Activated CD4-positive, alpha-beta T cell treated with anti-CD3 and anti-CD28 coated beads, Interleukin-2, amount 50 U/mL, for 48 hours (primary cell): ENCODE measurements around the gene DCDC1.

Source experiments
- DNase-seq, 2 experiments: peaks; one replicate each; pipeline ENCODE4 v3.0.0-alpha.2; 2020

DCDC1 gene

DNA sequence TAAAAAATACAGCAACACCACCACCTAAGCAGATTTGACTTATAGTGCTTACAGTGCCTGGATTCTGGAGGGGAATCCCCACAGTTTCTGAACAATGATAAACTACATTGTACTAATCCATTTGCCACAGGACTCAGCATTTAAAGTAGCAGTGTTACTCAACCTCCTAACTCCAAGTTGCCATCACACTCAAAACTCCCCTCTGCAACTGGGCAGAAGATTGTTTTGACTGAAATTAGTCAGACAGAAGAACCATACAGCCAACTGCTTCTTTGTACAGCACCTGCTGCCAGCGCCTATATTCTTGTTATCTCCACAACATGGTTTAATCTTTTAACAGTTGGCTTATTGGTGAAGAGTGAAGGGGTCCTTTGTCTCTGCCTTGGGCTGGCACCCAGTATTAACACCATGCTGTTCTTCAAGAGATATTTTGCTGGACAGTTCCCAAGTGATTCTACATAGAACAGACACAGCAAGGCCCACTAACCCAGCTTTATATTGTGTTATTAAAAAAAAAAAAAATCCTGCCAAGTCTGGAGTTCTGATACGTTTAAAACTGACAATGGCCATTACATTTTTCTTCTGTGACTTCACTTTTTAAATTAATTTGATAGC is 273.2 kb downstream of the DCDC1 start:
- DNase-seq, result no peak

GRCh38 chr11:31092638-31093037 is 276.9 kb downstream of the DCDC1 start:
- no peak for DNase-seq

DNA sequence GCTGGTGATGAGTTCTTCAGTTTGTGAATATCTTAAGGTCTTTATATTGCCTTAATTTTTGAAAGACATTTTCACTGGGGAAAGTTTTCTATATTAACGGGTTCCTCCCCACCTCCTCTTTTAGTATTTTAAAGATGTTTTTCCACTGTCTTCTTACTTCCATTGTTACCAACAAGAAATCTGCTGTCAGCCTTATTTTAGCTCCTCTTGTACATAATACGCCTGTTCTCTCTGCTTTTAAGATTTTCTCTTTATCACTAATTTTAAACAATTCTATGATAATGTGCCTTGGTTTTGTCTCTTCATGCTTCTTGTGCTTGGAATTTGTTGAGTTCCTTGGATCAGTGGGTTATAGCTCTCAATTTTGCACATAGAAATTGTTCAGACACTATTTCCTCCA is 280.4 kb downstream of the DCDC1 start:
- DNase-seq, result no peak

GRCh38 chr11:31069447-31070205 is 299.9 kb downstream of the DCDC1 start:
- DNase-seq, result no peak

- no peak for DNase-seq
Observed at GRCh38 chr11:31060880-31061279, 308.7 kb downstream of the DCDC1 start.

- no peak for DNase-seq
Observed at GRCh38 chr11:31059529-31059928, 310.0 kb downstream of the DCDC1 start.

DNA sequence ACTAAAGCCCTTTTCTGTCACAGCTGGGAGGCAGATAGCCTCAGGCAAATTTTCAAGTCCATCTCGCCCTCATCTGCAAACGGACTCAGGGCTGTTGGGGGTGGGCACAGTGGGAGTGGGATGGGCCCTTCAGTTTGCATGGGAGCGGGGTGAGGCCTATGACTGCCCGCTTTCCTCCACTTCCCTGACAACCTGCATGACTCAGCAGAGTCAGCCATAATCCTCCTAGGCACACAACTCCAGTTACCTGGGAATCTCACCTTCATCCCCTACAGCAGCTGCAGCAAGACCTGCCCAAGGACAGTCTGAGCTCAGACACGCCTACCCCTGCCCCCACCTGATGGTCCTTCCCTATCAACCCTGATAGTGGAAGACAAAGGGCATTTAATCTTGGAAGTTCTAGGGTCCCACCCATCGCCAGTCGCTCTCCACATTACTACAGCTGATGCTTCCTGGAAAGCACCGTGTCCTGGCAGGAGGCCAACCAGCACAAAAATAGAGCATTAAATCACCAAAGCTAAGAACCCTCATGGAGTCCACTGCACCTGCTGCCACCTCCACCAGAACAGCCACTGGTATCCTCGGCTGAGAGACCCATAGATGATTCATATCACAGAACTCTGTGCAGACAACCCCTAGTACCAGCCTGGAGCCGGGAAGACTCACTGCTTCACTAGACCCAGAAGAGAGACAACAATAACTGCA is 319.3 kb downstream of the DCDC1 start:
- no peak for DNase-seq

- no peak for DNase-seq
Observed at GRCh38 chr11:31045335-31045734, 324.2 kb downstream of the DCDC1 start.

DNA sequence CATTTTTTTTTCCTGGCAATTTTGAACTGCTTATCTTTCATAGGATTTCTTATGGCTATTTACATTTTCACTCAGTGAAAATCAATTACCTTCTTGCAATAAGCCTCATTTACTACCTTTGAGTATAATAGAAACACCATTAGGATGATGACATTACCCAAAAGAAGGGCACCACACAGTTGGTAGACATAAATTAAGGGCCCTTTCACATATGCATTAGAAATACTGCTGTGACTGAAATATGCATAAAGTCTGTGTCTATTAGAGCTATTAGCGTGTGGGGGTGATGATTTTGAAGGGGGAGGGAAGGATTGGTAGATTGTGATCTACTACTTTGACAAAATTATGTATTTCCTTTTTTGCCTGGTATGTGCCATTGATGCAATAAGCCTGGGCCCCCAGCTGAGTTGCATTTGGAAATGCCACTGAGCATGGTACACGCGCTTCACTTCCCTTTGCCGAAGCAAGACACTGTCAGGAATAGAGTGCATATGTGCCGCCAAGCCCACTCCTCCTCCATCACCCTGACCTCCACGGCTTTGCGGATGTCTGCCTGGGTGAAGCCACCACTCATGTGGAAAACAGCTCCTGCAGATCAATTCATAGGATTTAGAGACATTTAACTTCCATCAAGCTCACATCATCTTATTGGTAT is 339.3 kb downstream of the DCDC1 start:
- DNase-seq, result no peak

GRCh38 chr11:31026315-31026714 is 343.2 kb downstream of the DCDC1 start:
- no peak for DNase-seq

DNA sequence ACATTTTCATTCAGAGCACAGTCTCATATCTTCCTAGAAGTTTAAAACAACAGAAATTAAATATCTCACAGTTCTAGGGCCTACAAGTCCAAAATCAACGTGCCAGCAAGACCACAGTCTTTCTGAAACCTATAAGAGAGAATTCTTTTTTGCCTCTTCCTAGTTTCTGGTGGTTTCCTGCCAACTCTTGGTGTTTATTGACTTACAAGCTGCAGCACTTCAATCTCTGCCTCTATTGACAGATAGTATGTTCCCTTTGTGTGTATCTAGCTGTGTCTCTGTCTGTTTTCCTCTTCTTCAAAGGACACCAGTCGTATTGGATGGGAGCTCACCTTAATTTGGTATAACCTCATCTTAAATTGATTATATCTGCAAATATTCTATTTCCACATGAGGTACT is 347.5 kb downstream of the DCDC1 start:
- no peak for DNase-seq

DNA sequence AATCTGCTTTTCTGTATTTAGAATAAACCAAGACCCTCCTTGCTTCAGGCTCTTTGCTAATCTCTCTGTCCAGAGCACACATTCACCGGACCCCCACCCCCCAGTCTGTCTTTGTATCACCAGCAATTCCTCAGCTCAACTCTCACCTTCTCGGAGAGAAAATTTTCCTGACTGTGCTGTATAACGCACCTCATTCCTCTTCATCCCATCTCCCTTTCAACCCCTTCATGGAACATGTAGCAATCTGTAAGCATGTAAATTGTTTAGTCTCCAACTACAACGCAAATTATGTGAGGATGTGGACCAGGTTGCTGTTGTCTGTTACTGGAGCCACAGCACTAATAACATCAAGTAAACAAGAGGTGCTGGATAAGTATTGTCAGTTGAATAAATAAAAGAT is 349.8 kb downstream of the DCDC1 start:
- DNase-seq, result no peak

- DNase-seq, result no peak
Observed at GRCh38 chr11:31005202-31005601, 364.3 kb downstream of the DCDC1 start.

- DNase-seq, result no peak
Observed at GRCh38 chr11:31001427-31001826, 368.1 kb downstream of the DCDC1 start.

DNA sequence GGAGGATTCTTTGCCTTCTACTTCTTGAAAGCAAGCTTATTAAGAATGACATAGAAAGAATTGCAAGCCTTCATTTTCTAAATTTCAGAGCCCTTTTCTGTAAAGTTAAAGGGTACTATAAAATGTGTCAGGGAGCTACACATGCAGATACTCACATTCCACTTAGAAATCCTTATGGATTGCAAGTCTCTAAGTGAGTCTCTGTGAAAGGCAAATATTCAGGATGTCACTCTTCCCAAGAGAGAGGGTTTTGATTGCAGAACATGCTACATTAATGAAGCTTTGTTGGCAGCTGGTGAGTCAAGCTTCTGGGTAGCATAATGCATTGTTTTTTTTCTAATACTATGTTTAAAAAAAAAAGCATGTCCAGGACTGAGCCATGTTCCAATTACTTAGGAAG is 369.2 kb downstream of the DCDC1 start:
- DNase-seq, result no peak

DNA sequence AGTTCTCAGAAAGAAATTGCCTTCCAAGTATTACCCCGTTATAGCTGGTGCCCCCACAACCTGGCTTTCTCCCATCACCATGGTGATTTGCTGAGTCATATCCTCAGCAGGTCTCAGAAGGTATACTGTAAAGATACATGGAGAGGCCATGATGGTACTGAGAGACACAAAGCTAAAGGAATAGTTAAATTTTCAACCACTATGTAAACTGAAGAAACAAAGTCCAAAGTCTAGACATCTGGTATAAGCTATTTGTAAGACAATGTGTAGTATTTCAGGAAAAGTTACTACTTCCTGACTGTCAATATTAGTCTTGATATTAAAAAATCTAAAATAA is 377.1 kb downstream of the DCDC1 start:
- DNase-seq, result no peak

DNA sequence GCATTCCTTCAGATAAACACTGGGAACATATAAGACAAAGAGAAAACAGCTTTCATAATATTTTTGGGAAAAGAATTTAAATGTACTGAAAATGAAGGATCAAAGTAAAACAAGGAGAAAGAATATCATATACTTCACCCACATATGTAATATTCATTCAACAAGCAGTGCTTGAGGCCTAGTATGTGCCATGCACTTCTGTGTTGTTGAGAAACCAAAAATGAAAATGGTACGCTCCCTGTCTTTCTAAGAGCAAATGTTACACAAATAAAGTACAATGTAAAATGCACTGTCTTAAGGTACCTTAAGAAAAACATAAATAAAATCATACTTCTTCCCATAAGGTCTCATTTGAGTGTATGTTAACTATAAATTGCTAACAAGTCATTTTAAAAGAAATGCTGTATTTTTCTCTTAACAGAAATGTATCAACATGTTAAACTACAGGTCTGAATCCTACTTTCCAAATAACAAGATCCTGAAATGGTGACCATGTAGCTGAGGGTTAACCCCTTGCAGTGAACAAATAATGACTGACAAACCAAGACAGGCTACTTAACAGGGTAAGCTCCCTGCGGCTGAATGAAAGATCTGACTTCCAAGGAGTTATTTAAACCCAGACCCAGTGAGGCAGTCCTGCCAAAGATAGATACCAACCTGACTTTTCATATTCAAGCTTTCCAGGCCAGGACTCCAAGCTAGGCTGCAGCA is 377.6 kb downstream of the DCDC1 start:
- DNase-seq, result no peak

DNA sequence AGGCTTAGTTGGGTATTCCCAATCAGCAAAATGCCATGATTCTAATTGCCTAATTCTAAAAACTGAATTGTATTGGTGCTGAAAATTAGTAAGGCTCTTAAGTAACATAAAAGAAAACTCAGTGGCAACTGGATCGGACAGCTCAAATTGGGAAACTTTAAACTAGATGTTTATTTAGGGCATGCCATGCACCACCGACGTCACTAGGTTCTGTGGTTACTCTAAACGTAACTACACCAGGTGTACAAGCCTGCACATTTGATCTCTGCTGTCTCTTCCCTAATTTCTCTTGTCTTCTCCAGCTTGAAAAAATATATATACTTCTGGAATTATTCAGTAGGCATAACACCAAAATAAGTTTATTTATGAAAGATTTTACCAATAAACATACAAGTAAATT is 378.2 kb downstream of the DCDC1 start:
- no peak for DNase-seq

- DNase-seq, result no peak
Observed at GRCh38 chr11:30990625-30991296, 378.8 kb downstream of the DCDC1 start.

DNA sequence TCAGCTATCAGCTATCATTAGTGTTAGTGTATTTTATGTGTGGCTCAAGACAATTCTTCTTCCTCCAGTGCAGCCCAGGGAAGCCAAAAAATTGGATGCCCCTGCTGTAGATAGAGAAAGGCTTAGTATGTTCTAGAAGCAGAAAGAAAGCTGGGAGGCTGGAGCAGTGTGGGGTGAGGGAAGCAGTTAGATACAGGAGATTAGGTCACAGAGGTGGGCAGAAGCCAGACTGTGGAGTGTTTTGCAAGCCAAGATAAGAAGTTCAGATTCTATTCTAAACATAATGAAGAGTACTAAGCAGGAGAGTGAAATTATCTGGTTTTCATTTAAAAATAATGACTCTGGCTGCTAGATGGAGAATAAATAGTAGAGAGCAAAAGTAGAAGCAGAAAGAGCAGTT is 381.7 kb downstream of the DCDC1 start:
- no peak for DNase-seq

GRCh38 chr11:30985536-30985935 is 384.0 kb downstream of the DCDC1 start:
- no peak for DNase-seq

- no peak for DNase-seq
Observed at GRCh38 chr11:30984827-30985226, 384.7 kb downstream of the DCDC1 start.

DNA sequence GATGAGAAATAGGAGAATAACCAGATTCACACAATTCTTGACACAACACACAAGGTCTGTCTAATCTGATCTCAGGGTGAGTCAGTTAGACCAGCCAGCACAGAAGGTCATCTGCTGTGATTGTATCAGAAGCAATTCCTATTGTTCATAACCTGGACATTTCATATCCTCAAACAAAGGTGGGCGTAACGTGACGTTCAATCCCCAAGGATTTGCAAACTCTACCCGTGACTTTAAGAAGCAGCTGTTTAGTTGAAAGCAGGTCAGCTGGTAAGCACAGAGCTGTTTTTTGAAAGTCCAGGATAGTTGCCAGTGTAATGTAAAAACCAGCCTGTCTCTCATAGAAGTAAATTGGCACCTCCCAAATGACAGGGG is 385.1 kb downstream of the DCDC1 start:
- no peak for DNase-seq
